Non-pigmented ciliary epithelial cell (primary cell): Measurements from ENCODE around the gene UBE2Q1.

Experiments used
- DNase-seq: peaks from one replicate; pipeline ENCODE4 v3.0.0-alpha.2; 2010; ENCODE audit warnings: low read depth

Gene UBE2Q1

DNA sequence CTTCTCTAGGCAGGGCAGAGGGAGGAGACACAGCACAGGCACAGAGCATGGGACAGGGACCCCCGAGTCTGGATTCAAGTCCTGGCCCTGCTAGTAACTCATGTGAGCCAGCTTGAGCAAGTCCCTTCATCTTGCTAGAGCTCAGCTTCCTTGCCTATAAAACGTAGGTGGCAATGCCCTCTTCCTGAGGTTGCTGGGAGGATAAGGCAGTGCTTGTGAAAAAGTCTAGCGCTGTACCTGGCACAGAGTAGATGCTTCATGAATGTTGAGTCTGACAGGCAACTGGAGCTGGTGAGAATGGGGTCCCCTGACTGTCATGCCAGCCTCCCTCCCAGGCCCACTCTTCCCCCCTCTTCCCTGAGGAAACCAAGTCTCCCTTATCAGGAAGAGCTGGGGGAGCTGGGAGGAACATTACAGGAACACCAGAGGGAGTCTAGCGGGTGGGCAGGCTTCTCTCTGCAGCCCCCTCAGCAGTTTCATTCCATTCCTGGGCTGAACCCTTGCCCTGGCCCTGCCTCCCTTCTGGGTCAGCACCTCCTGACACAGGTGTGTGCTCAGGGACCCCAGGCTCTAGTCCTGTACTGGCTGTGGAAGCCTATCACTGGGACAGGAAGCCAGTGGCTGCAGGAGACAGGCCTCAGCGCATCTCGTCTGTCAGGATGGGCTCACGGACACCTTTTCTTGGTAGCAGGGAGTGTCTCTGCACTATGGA, 19.0 kb upstream of the UBE2Q1 start:
- no peak for DNase-seq

DNA sequence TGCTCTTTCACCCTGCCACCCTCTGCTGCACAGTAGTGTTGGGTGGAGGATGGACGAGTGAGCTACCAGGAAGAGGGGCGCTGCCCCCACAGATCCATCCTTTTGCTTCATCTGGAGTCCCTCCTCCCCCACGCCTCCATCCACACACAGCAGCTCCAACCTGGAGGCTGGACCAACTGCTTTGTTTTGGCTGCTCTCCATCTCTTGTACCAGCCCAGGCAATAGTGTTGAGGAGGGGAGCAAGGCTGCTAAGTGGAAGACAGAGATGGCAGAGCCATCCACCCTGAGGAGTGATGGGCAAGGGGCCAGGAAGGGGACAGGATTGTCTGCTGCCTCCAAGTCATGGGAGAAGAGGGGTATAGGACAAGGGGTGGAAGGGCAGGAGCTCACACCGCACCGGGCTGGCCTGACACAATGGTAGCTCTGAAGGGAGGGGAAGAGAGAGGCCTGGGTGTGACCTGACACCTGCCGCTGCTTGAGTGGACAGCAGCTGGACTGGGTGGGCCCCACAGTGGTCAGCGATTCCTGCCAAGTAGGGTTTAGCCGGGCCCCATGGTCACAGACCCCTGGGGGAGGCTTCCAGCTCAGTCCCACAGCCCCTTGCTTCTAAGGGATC, 17.6 kb upstream of the UBE2Q1 start:
- no peak for DNase-seq

DNA sequence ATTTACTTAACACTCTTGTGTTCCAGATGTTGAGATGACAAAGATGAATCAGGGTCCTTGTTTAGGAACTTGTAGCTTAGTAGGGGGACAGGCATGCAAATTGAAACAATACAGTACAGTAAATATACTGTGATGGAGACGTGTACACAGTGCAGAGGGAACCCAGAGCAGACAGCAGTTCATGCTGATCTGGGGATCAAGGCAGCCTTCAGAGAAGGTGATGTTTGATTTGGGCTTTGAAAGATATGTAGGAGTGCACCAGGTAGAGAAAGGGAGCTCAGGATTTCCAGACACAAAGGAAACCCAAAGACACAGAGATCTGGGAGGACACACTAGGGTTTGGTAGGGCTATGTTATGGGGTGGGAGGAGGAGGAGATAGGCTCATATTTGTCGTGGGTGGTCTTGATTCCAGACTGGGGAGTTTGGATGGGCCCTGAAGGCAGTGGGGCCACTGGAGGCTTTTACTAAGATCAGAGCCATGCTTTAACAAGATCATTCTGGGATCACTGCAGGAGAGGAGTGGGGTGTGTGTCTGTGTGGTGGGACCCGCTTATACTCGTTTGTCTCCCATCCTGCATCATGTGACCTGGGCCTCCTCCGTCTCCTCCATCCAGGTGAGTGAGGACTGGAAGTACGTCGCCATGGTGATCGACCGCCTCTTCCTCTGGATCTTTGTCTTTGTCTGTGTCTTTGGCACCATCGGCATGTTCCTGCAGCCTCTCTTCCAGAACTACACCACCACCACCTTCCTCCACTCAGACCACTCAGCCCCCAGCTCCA, 16.9 kb upstream of the UBE2Q1 start:
- no peak for DNase-seq

DNA sequence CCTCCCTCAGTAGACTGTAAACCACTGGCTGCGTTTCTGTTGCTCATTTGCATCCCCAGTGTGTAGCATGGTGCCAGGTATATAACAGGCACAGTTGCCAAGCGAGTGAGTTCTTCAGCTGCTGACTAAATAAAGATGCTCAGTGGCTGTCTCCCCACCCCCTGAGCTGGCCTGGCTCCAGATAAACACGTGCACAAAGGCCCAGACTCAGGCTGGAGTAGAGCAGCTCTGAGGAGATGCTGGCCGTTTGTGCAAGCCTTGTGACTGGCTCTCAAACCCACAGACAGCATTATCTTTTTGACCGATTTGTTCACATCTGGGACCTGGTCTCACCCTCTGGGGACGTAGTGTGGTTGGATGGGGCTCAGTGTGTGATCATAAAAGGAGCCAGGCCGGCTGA, 16.3 kb upstream of the UBE2Q1 start:
- DNase-seq: no peak

DNA sequence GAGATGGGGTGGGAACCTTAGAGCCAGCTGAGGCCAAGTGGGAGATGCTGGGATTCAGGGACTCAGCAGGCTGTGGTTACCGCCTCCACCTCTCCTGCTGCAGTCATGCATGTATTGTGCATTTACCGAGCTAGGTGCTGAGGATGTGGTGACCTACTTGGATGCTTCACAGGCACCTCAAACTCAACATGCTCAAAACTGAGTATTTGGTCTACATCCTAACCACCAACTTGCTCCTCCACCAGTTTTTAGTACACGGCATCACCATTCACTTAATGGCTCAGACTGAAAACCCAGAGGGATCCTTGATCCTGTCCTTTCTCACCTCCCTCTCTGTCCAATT, 14.7 kb upstream of the UBE2Q1 start:
- no peak for DNase-seq

DNA sequence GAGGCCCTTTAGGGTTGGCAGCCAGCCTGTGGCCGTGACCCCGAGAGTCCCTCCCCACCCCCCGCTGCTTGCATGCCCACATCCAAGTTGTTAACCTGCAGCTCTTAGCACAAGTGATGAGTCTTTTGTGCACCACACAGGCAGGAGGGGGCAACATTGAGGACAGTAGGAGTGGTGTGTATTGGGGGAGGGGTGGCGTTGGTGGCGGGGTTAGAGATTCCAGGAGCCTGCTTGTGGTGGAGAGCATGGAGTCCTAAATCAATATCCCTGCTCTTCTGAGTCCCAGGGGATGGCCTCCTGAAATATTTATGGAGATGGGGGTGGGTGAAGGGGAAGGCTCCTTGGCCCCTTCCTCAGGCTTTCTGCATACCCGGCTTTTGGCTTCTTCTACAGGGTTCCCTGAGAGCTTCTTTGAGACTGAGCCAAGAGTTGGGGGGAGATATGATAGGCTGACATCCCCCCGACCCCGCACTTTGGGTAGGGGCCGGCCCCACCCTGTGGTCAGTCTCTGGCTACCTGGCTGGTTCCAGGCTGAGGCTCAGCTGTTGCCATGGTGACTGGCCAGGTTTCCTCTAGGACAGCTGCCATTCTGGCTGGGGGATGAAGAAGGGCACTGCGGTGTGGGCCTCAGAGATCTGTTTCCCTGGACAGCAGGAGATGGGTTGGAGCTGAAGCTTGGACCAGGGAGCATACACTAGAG, 14.2 kb upstream of the UBE2Q1 start:
- DNase-seq: no peak

DNA sequence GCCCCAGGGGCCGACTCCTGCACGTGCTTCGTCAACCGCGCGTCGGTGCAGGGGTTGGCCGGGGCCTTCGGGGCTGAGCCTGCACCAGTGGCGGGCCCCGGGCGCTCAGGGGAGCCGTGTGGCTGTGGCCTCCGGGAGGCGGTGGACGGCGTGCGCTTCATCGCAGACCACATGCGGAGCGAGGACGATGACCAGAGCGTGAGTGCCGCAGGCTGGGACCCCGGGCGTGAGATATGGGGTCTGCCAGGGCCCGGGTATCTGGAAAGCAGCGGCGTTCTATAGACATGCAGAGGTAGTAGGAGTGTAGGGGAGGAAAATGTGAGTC, 13.5 kb upstream of the UBE2Q1 start:
- DNase-seq: no peak

DNA sequence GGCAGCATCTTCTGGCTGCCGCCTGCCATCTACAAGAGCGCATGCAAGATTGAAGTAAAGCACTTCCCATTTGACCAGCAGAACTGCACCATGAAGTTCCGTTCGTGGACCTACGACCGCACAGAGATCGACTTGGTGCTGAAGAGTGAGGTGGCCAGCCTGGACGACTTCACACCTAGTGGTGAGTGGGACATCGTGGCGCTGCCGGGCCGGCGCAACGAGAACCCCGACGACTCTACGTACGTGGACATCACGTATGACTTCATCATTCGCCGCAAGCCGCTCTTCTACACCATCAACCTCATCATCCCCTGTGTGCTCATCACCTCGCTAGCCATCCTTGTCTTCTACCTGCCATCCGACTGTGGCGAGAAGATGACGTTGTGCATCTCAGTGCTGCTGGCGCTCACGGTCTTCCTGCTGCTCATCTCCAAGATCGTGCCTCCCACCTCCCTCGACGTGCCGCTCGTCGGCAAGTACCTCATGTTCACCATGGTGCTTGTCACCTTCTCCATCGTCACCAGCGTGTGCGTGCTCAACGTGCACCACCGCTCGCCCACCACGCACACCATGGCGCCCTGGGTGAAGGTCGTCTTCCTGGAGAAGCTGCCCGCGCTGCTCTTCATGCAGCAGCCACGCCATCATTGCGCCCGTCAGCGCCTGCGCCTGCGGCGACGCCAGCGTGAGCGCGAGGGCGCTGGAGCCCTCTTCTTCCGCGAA, 12.9 kb upstream of the UBE2Q1 start:
- no peak for DNase-seq

DNA sequence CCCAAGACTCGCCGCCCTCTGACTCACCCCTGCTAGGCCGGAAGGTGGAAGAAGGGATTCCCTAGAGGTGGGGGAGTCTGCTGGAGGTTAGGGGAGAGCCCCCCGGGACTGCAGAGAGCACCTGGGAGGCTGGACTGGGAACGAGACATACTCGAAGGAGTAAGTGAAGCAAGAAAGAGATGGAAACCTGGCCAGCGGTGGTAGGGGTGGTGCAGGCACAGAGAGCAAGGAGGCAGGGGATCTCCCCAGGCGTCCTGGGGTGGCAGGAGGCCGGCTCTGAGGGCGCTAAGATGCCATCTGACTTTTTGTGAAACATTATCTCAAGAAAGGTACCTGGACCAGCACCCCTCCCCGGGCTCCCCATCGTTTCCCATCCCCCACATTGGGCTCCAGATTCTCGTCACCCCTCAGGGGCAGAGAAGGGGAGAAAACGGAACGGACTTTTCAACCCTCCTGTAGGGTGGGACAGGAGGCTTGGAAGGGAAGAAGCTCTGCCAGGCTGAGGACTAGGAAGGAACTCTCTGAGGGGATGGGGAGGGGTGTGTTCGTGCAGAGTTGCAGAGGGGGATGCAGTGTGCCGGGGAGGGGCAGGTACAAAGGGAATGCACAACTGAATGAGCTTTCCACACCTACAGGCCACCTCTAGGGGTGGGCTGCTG, 9.8 kb upstream of the UBE2Q1 start:
- no peak for DNase-seq

DNA sequence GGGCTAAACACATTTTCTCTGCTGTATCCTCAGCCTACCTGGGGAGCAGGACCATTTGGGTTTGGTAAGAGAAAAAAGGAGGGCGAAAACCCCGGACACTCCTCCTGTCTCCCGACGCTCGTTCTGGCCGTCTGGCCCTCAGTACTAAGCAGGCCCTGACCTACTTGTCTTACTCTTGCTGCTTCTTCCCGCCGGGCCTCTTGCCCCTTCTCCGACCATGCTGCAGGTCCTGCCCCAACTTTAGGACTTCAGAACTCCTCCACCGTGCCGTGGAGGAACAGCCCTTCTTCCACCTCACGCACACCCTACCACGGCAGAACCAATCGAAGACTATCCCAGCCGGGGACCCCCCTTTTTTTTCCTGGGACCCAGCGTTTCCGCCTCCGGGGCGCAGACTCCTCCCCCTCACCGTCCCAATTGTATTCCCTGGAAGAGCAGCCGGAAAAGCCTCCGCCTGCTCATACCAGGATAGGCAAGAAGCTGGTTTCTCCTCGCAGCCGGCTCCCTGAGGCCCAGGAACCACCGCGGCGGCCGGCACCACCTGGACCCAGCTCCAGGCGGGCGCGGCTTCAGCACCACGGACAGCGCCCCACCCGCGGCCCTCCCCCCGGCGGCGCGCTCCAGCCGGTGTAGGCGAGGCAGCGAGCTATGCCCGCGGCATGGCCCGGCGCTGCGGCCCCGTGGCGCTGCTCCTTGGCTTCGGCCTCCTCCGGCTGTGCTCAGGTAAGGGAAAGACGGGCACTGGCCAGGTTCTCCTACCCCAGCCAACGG, 9.1 kb upstream of the UBE2Q1 start, which contains the start of gene CHRNB2:
CHRNB2 (plus strand) TSS at position 393 of the 771 bp plus-strand sequence; CDS start at position 660, 267 bp downstream.
- DNase-seq: no peak

DNA sequence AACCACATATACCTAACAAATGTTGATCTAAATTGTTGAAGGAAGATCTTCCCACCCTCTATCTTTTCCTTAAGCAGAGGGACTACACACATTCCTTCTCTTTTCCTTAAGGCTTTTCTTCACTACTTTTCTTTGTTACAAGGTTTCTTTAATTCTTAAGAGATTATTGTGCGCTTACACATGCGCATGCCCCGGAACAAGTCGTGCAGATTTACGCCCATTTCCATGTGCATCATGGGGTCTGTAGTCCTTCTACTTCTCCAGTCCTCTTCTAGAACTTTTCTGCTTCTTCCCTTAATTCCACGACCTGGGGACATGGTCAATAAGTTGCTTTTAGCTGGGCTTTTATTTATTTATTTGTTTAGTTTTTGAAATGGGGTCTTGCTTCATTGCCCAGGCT, 7.4 kb upstream of the UBE2Q1 start:
- DNase-seq: no peak

DNA sequence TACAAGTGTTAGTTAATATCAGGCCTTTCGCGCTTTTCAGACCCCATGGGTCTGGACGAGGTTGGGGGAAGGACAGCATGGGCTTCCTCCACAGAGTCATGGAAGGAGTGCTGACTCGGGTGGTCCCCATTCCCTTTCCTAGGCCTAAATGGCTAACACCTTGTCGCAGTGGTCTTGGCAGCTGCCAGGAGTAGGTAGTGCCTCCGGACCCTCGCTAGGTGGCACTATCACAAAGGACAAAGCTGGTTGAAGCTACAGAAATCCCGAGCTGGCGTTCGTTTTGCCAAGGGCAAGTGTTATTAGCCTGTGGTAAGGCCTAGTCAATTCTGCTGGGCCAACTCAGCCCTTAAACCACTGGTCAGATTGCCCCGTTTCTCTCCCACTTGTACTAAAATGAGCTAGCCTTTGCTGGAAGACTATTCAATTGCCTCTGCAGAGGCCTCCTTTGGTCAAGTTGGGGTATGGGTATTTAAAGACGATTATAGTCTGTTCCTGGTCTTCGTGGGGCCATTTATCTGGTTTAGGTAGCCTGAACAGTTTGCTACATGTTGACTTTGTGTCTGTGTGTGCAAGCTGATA, 1.1 kb upstream of the UBE2Q1 start:
- peak; percentile 72 for DNase-seq

DNA sequence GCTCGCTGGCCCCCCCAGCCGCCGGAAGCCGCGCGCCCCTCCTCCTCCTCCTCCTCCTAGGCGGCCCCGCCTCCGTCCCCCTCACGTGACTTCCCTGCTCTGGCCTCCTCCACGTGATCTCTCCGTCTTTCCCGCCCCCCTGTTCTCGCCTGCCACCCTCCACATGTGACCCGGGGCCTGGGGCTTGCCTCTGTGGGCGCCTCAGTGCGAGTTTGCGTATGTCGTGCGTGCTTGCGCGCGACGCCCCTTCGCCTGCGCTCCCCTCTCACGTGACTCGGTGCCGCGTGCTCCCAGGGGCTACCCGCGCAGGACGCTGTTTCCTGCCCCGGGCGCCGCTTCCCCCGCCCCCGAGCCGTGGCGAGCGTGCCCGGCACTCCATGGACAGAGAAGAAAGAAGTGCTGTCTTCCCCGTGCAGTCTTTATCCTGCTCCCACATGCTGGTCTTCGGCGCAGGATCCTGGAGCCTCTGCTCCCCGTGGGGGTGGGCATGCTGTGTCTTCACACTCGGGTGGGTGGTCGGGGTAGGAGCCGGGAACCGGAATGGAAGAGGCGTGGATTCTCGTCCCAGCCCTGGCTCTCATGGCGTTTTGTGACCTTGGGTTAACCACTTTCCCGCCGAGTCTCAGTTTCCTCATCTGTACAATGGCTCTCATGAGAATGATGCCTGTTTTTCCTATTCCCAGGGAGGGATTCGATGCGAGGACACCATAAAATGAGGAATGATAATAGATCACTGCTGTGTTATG, 431 bp upstream of the UBE2Q1 start:
- peak; percentile 88 for DNase-seq

DNA sequence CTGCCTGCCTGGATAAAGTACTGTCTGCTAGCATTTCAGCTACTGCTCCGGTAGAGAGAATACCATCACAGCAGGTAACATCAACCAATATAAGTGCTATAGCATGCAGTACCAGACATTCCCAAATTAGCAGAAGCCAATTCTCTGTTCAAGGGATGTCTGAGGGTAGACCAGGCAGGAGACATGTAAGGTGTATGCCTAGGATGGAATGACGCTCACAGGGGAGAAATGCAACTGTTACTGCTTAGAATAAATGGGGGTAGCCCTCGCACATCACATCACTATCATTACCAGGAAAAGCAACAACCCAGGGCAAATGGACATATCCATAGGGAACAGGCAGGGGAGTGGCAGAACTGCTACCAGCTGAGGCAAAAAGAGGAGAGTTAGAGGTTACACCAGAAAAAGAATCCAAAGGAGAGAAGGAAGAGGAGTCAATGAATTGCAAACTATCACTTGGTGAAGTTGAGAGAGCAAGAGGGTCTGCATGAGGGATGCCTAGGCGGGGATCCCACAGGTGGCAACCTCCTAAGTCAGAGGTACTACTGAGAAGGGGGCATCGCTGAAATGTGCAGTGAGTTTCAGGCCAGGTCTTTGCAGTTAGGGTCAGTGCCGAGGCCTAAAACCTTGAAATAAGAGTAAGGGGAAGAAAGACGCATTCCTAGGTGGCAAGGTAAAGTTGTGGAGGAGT, 1.1 kb downstream of the UBE2Q1 start:
- DNase-seq: no peak

DNA sequence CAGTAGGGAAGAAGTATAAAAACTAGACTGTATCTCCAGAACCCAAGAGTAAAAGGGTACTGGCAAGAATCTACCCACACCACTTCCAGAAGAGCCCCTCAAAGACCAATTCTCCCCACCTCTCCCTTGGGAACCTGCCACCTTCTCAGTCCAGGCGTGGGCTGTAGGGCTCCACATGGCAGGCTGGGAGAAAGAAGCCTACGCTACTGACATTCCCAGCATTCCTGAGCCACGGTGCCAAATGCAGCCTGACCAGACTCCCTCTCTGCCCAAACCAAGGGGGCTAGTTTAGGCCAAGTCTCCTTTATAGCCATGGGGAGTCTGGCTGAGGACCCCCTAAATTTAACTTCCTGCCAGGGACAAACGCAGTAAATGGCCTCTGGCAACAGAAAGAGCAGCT, 2.0 kb downstream of the UBE2Q1 start:
- DNase-seq: no peak

DNA sequence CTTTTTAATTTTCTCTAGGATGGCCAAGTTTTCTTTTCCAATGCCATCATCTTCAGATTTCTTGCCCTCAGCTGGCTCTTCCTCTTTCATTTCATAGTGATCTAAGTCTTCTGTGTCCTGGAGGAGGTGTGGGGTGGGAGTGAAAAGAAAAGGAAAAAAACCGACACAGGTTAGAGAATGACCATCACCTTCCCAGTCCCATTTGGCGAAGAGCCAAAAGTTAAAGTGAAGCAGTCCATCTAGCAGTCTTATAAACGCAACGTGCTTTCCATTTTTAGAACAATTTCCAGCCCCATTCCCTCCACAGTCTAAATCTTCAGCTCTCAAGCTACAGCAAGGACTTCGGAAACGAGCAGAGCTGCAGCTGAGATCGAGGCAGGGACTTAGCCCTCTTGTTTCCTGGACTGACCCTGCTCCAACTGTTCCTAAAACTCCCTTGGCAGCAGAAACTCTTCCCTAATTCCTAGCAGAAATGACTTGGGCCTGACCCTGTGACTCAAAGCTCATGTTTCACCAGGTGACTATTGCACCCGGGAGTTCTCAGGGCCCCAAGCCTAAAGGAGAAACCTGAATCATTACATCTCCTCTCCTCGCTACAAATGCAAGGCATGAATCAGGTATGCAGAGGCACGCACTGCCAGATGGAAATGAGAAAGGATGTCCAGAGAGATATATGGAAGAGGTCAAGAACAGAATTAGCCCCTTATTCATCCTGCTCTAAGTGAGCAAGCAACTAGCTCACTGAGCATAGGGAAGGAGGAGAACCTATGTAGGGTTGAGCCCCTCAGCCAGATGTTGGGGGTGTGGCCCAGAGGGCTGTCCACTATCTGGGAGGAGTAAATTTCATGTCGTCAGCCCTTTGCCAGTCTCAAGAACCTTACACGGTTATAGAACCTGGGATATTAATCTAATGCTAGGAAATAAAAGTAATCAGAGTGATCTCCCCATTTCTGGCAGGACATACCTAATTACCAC, 5.1 kb downstream of the UBE2Q1 start:
- DNase-seq: no peak

DNA sequence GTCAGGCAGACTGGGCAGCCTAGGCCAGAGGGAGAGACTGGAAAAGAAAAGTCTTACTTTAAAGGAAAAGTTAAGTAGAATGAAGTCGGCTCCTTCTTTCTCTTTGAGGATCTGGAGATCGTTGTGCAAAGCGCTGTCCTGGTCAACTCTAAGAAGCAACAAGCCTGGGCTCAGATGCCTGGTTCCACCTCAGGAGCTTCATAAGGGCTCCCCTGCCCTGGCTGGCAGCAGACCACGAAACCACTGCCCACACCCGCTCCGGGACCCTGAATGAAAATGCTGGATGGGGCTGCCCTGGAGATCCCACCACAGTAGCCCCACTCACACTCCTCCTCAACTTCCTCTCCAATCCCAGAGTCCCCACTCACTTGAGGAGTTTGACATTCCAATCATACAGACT, 6.4 kb downstream of the UBE2Q1 start:
- no peak for DNase-seq

DNA sequence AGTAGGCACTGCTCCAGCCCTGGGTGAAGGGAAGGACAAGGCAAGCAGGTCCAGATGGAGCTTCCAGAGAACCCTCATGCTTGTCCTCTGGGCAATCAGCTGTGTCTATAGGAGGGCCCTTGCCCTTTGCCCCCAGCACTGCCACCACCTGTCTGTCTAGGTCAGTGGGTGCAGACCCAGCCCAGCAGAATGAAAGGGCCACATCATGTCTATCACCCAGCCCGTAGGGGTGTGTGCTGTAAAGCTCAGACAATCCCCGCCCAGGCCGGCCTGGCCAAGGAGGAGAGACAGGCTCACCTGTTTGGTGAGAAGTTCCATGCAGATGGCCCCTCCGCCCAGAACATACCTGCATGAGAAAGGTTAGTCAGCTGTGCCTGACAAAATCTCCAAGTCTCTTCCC, 7.0 kb downstream of the UBE2Q1 start:
- DNase-seq: no peak
